Activated CD4-positive, alpha-beta T cell treated with anti-CD3 and anti-CD28 coated beads, Interleukin-2, Interleukin-4, amounts not matched to agents 100 ng/mL and 50 ng/mL, durations not matched to agents 16 hours and 8 hours (primary cell): ENCODE measurements around the gene CRELD1.
"Not testable (repeated sequence)": the region's sequence is repeated elsewhere in the genome, so short reads cannot be mapped to it uniquely, and the experiment has no call there.

Source experiments
- DNase-seq: peaks from one replicate; pipeline ENCODE4 v3.0.0-alpha.2; 2020; ENCODE audit warnings: low spot score

Gene CRELD1

GRCh38 chr3:9934993-9935392 is 1.4 kb downstream of the CRELD1 start:
- no peak for DNase-seq

DNA sequence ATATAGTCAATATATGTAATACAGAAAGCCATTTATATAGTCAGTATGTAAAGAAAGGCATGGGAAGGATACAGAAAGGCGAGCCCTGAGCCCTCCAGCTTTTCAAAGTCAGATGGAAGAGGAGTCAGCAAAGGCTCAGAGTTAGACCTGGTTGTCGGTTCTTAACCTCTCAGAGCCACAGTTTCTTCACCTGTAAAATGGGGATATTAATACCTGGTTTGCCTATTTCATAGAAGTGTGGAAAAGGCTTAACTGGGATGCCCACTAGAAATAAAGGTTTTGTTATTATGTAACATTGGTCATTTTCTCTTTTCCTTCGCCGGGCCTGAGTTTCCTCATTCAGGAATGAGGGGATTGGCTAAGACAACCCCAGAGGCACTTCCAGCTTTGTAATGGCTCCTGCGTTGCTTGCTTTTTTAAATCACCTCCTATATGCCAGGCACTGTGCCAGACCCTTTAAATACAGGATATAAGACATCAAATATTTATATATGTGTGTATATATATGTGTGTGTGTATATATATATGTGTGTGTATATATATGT is 2.4 kb downstream of the CRELD1 start:
- DNase-seq = no peak

DNA sequence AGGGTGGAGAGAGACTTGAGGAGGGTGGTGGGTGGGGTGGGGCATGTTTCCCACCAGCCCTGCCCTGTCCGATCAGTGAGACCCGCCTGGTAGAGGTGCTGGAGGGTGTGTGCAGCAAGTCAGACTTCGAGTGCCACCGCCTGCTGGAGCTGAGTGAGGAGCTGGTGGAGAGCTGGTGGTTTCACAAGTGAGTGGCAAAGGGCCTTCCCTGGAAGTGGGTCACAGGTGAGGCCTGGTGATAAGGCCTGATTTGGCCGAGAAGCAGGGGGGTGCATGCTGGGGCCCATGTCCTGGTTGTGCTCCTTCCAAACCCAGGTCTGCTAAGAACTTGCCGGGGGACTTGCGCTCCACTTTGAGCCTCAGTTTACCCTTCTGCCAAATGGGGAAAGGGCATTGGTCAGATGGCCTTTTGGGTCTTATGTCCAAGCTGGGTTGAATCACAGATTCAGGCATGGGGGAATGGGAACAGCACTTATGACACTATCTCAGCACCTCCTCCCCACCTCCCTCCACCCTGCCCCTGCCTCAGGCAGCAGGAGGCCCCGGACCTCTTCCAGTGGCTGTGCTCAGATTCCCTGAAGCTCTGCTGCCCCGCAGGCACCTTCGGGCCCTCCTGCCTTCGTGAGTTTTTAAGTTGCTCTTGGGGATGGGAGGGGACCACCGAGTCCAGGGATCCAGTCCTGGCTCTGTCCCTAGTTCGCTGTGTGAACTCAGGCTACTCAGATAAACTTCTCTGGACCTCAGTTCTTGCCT is 4.0 kb downstream of the CRELD1 start:
- DNase-seq = no peak

- no peak for DNase-seq
These were observed 5.3 kb downstream of the CRELD1 start for GRCh38 chr3:9938966-9939365.

GRCh38 chr3:9939906-9940305 is 6.3 kb downstream of the CRELD1 start:
- not testable (repeated sequence) for DNase-seq

- DNase-seq = no peak
These were observed 7.1 kb downstream of the CRELD1 start for GRCh38 chr3:9940746-9941145.

GRCh38 chr3:9942164-9942563 is 8.5 kb downstream of the CRELD1 start:
- no peak for DNase-seq

DNA sequence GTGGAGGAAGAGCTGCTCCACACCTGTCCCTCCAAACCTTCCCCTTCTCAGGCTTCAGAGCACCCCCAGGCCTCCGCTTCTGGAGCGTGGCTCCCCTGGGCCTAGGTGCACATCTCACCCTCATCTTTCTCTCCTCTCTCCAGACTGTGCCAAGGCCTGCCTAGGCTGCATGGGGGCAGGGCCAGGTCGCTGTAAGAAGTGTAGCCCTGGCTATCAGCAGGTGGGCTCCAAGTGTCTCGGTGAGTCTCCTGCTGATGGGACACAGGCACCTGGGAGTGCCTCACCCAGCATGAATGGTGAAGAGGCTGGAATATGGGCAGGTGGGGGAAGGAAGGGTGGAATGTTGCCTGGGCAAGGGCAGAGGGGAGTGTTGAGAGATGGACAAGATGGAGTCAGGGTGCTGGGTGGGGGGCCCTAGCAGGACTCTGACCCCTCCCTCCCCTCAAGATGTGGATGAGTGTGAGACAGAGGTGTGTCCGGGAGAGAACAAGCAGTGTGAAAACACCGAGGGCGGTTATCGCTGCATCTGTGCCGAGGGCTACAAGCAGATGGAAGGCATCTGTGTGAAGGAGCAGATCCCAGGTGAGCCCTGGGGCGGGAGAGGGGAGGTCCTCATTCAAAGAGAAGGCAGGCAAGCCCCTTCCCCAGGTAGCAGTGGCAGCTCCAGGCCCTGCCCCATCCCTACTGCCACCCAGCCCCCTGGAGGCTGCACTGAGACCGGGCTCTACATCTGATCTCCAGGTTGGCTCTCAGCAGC is 9.5 kb downstream of the CRELD1 start:
- DNase-seq = no peak

GRCh38 chr3:9944271-9944670 is 10.6 kb downstream of the CRELD1 start:
- no peak for DNase-seq

GRCh38 chr3:9945358-9945757 is 11.7 kb downstream of the CRELD1 start:
- DNase-seq = no peak

GRCh38 chr3:9946112-9947024 is 12.7 kb downstream of the CRELD1 start:
- peak; percentile 71 for DNase-seq

DNA sequence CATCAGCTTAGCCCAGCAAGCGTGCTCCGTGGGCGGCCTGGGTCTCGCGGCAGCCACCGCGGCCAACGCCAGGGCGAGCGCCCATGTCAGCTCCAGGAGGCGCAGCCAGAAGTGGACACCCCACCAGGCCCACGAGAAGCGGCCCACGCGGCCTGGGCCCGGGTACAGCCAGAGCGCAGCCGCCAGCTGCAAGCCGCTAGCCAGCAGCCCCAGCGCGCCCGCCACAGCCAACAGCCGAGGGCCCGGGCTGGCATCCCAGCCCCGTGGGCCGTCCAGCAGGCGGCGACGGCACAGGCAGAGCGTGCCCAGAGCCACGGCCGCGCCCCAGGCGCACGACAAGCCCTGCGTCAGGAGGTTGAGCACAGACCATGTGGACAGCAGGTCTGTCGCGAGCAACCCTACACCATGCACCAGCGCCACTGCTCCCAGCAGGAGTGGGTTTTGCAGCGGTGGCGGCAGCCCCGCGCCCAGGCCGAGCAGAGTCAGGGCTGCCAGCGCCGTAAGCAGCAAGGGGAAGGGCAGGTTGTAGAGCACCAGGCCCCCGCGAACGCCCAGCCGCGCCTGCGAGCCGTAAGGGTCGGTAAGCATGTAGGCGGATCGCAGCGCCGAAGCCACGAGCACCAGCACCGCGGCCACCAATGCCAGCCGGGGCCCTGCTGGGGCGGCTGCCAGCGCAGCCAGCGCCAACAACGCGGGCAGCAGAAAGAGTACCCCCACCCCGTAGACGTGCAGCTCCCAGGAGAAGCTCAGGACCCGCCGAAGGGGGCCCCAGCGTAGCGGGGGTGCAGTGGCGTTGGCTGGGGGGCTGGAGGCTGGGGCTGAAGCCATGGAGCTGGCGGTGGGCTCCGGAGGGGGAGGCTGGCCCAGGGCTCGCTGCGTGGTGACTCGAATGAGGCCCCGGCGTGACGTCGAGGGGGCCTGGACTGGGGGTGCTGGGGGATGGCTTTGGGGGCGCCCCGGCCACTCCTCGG is 13.7 kb downstream of the CRELD1 start:
- no peak for DNase-seq

DNA sequence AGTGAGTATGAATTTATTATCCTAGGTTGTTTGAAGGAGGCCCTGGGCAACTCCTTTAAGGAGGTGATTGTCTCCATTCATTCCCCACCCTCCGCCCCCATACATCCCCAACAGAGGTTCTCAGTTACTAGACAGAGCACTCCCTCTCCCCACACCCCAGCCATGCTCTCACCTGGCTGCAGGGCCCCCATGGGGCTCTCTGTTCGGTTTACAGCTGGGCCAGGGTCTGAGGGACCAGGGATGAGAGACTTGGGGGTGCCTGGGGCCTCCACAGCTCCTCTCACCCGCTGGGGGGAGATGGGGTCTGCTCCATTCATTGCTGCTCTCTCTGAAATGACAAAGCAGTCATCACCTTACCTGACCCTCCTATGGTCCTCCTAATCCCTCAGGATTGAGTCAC is 15.0 kb downstream of the CRELD1 start:
- no peak for DNase-seq

GRCh38 chr3:9949115-9949514 is 15.5 kb downstream of the CRELD1 start:
- no peak for DNase-seq

DNA sequence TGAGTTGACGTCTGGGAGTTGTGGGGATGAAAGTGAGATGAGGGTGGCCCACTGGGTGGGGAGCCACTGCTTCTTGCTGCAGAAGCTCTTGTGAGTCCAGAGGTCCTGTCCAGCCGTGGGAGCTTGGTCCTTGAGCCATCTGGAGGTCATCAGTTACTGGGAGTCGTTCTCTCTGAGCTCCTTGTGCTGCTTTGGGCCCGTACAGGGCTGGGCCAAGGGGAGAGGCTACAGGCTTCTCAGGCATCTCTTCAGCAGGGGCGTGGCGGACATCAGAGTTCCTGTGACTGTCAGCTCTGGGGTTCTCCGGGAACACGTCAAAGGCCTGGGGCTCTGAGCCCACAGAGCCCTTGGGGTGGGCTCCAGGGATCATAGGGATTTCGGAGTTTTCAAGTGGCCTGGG is 16.0 kb downstream of the CRELD1 start:
- no peak for DNase-seq

GRCh38 chr3:9951126-9951525 is 17.5 kb downstream of the CRELD1 start:
- no peak for DNase-seq

DNA sequence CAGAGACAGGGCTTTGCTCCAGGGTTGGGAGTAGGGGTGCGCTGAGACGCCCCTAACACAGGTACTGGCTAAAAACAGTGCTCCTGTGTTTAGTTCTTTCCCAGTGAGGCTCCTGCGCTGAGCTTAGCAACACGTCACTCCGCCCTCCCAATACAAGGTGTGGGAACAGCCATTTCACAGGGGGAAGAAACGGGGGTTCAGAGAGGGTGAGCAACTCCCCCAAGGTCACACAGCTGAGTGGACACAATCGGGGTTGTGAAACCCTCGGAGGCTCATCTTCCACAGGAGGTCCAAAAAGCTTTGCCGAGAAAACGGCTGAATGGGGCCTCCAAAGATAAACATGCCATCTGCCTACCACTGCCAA is 17.9 kb downstream of the CRELD1 start:
- DNase-seq = no peak

DNA sequence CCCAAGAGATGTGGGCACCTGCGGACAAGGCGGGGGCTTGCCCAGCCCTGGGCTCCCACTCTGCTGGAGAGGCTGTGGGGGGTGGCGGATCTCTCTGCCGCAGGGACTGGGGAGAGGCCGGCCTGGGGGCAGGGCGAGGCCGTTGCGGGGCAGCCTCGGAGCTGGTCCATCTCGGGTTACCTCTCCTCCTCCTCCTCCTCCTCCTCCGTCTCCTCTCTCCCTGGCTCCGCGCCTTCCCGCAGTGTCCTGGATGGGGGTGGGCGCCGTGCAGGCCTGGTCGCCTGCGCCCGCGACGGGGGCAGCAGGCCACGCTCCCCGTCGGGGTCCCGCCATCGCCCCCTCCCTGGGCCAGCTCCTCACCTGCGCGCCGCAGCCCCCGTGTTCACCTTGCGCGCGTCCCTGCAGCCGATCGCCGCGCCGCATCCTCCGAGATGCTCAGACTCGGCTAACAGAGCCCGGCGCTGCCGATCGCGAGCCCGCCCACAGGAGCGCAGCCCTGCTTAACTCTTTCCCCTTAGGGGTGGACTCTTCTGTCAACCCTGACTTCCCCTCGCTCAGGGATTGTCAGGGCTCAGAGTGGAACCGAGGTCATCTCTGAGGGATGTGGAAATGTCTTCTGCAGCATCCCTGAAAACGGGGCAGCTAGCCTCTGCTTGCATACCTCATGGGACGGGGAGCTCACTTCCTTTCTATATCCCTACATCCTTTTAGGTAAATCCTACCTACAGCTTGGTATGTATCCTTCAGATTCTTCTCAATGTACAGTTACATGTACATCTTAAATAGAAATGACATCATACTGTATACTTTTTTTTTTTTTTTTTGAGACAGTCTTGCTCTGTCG is 18.6 kb downstream of the CRELD1 start, which contains the start of gene PRRT3:
Gene PRRT3, minus strand, starts transcription at position 447 of the 844 bp plus-strand sequence. CDS start 2,293 bp downstream, outside the sequence.
- peak; percentile 50 for DNase-seq

DNA sequence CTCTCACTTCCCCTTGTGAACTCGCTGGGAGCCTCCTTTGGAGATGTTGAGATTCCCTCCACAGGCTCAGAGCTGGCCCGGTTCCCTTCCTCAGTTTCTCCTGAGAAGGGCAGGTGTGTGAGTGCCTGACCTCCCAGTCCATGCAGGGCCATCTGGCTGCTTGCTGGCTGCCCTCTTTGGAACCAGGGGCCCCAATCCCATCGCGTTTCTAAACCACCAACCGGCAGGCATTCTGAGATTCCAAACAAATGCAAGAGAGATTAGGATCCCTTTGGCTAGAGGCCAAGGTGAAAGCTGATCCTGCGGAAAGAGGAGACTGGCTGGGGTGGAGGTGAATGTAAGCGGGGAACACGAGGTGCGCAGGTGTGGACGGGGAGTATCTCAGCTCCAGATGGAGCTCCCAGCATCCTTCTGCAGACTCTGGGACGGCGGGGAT is 21.5 kb downstream of the CRELD1 start:
- DNase-seq = no peak
